GM18499 (cell line): Measurements from ENCODE around the gene SETD7.

ENCODE experiments used
- ATAC-seq: cut with Tn5 transposase; IDR thresholded peaks from one replicate; pipeline ENCODE4 v1.9.1; 2021; ENCODE audit warnings: moderate number of reproducible peaks; ENCODE audit not compliant: insufficient read depth, unreplicated experiment

Gene SETD7

DNA sequence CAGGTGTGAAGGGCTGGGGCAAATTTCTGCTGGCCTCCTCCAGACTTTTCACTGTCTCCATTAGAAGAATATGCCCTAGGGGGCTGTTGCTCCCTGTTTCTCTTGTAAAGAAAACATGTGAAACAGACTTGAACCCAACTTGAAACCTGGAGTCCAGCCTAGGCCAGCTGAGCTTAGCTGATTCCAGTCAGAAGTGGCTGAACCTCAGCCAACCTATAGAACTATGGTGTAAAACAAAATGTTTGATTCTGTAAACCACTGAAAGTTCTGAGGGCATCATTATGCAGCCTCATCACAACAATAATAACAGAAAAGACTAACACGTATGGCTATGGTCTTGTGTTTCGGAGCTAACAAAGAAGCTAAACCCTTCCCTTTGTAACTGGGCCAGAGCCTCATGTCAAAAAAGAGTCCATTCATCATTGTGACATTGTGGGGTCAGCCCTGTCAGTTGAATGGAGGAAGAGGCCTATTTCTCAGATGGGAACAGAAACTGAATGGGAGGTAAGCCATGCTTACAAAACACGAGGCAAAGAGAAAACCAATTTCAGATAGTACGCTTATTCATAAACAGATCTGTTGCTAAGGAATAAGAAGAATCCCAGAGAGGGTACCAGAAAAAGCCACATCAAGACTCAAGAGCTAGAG, 34.1 kb downstream of the SETD7 start:
- no peak for ATAC-seq

DNA sequence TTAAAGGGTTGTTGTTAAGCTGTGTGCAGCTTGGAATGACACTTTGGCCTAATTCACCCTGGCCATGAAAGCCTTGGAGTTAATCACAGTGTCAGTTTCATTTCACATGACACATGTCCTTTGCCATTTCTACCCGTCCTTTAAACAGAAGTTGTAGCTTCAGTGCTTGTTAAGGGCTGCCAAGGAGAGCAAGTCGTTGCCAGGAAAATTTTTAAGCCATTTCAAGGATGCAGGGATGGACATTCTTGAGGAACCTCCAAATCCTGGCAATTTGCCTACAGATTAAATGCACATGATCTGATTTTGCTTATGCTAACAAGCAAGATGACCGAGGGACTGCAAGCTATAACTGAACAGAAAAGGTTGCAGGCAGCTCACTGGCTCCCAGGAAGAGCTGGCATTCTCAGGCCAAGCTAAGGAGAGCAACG, 40.5 kb downstream of the SETD7 start:
- ATAC-seq, result no peak

DNA sequence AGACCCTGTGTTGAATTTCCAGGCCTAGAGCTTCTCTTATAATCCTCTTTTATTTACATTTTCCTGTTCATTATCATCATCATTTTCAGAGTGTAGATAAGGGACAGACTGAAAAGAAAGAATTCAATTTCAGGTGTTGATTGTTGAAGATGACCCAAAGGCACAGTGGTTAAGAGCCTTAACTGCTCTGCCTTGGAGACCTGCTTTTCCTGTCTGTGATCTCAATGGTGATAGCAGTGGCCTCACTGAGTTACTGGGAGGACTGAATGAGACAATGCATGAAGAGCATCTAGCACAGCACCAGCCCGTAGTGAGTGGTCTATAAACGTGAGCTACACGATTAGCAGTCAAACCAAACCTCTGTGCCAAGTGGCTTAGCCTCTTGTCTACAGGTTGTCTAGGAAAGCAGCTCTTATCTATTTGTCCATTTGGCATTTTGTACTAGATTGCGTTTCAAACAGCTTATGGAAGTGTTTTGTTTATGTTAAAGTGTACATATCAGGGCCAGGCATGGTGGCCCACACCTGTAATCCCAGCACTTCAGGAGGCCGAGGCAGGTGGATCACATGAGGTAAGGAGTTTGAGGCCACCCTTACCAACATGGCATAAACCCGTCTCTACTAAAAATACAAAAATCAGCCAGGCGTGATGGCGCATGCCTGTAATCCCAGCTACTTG, 41.5 kb downstream of the SETD7 start:
- no peak for ATAC-seq

DNA sequence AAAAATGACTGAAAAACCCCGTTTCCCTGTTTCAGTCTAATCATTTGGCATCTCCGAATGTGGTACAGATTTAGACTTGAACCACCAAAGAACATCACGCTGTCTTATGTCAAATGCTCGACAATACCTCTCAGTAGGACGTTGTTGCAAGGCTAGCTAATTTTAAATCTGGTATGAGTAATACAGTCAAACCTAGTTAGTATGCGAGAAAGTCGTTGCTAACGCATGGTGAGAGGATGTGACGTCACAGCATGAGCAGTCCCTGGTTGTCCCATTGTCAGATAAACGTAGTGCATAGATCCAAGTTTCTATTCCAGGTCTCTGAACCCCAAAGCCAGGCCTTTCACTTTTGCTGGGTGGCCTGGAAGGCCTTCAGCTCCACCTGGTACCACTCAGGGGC, 44.7 kb downstream of the SETD7 start:
- ATAC-seq, result no peak

DNA sequence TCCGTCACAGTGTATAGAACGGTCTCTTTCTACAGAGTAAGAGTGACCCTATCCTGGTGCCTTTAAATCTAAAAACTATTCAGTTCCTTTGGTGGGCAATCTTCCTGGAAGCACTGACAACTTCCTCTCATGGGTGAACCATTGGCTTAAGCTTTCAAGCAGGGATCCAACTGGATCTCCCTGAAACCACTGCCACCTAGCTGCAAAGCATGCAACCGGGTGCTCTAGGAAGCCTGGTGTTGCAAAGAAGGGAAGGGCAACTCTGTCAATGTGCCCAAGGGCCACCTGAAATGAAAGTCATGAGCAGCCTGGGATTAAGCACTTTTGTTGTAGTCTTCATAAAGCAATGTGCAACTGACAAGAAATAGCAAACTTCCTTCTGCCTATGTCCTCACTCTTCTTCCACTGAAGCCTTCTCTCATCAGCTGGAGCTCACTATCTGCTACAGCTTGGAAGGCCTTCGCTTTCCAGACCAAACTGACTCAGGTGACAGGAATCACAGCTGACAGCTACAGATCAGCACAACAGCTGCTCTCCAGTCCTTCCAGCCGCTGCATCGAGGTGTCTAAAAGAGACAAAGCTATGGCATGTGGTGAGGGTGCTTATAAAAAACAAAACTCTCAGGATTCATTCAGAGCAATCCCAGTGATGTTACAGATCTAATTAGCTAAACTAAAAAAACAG, 46.1 kb downstream of the SETD7 start:
- no peak for ATAC-seq

DNA sequence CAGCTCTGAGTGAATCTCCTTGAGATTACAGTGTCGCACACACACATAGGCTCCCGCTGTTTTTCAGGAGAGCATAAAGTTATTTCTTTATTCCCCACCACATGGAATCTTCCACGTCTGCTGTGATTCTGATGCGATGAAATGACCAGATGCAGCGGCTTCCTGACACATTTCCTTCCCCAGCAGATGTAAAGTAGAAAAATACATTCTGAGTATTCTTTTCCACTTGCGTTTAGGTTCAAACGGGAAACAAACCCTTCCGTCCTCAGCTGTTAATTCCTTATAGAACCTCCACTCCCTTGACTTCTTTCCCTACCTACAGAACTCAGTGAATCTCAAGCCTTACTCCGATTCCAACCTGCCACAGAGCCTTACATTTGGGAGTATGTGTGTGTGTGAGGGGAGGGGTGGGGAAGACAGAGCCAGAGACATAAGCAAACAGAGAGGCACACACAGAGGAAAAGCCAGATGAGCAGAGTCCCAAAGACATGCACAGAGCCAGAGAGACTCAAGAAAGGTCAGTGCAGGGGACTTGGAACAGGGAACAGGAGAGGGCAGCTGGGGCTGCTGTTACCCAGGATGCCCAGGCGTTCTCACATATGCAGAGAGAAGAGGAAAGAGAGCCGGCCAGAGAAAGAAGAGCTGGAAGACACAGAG, 47.3 kb downstream of the SETD7 start:
- no peak for ATAC-seq

DNA sequence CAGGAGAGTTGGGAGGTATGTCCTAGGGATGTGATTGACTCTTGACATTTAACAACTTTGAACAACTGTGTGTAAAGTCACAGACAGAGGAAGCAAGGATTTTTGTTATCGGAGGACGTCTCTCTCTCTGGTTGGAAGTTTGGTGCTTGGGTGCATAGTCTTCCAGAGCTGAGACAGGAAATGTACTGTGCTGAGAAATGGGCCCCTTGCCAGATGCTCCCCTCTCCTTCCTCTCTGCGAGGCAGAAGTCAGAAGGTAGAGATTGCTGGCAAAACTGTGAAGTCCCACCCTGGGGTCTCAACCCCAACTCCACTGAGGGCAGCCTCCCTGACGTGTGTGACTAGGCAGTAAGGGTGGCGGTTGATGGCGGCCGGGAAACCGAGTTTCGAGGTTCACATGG, 49.2 kb downstream of the SETD7 start:
- no peak for ATAC-seq

DNA sequence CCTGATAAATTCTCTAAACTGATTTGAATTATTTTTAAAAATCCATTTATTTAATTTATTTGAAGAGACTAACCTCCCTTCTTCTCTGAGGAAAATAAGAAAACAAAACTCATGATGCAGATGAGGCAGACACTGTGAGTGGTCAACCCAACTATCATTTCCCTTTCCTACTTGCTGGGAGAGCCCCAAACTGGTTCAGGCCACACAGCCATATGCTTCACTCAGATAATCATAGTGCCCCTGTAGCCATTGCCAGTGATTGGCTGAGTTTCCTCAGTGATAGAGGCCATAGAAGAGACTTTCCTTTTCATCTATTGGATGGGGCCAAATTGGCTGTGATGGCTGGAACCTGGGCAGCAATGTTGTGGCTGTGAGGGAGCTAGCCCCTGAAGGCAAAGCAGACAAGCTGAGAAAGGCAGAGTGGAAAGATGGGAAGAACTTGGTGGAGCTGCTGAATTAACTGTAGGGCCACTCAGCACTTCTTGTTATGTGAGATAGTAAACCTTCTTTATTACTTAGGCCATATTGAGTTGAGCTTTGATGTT, 52.3 kb downstream of the SETD7 start:
- ATAC-seq, result no peak

DNA sequence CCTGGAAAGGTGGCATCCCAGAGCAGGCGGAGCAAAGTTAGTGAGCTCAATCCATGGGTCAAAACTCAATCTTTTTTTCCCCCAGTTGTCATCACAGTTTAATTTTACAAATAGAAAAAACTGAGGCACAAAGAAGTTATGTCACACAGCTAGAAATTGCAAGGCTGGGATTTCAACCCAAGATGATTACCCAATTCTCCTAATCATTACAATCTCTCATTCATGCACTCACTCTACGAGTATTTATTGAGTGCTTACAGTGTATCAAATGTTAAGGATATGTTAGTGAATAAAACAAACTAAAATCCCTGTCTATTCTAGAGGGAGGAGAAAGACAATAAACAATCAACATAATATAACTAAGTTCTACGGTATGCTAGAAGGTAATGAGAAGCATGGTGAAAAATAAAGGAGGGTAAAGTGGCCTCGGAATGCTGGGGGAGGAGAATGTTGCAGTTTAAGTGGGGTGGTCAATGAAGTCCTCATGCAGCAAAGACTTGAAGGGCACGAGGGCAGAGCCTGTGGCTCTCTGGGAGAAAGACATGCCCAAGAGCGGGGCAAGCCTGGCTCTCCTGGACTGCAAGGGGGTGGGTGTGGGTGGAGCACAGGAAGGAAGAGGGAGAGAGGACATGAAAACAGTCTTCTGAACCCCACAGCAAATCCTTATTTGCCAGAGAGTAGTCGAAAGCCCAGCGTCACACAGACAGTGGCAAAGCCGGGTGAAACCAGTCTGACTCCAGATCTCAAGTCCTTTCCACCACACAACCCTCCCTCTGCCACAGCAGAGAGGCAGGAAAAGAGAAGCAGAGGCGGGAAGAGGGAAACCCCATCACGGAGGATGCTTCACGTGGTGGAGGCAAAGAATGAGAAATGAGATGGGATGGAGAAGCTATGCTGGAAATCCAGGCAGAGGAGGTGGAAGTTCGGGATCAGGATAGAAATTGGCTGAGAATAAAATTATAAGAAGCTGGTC, 53.8 kb downstream of the SETD7 start:
- no peak for ATAC-seq

DNA sequence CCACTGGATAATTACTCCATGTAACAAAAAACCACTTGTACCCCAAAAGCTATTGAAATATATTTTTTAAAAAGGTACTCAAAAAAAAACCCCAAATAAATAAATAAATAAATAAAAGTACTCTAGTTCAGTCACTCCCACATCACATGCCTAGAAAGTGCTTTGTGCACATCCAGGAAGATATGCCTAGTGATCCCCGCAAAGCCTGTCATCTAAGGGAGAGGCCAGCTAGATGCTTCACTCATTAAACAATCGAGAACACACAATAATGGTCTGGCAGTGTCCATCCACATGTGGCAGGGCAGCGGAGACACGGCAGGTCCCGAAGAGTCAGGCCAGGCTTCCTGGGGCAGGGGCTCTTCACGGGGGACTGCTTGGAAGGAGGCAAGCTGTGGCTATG, 54.5 kb downstream of the SETD7 start:
- no peak for ATAC-seq

DNA sequence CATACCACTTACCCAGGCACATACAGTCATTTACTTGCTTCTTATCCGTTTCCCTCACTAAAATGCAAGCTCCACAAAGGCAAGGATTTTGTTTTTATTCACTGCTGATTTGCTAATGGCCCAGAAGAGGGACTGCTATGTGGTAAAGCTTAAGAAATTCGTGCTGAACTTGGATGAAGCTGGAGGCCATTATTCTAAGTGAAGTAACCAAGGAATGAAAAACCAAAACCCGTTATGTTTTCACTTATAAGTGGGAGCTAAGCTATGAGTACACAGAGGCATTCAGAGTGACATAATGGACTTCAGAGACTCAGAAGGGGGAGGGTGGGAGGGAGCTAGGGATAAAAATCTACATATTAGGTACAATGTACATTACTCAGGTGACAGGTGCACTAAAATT, 54.9 kb downstream of the SETD7 start:
- no peak for ATAC-seq

DNA sequence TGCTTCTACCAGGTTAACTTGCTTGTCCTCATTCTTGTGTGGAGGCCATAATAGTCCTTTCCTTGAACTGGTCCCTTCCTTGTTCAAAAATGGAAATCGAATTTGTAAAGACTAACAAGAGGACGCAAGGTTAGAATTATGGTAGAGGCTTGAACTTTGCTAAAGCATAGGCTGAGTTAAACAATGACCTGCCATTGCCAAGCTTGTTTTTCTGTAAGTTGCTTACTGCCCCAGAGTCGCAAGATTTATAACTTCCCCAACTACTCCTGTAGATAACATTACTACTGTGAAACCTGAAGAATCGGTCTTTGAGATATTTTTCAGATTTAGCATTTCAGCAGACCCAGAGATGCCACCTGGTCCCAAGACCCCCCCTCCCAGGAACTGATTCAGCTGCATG, 56.8 kb downstream of the SETD7 start:
- no peak for ATAC-seq

DNA sequence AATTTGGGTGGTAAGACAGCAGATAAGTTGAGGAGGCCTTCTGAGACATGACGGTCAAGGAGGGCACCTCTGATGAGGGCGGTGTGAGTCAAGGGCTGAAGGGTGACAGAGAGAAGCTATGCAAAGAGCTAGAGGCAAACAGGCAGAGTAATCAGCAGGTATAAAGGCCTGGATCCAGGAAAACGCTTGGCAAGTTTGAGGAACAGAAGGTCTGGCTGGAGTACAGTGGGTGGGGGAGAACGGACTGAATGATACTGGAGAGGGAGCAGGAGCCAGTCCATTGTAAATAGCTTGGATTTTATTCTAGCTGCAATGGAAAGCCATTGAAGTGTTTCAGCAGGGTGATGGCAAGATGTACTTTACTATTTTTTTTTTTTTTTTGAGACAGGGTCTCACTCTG, 62.8 kb downstream of the SETD7 start:
- ATAC-seq, result no peak

DNA sequence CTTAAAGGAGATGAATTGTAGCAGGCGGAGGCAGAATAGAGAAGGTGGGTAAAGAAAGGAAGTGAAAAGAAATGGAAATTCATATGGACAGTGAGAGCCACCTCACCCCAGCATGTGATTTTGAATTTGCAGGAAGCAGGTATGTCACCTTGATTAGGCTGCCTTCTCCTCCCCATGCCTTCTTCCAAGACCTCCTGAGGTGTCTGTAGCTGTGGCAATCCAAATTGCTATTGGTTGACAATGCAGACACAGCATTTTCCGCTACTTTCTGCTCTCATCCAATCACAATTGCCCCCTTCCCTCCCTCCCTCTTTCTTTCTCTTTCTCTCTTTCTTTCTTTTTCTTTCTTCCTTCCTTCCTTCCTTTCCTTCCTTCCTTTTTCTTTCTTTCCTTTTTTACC, 63.6 kb downstream of the SETD7 start:
- no peak for ATAC-seq

DNA sequence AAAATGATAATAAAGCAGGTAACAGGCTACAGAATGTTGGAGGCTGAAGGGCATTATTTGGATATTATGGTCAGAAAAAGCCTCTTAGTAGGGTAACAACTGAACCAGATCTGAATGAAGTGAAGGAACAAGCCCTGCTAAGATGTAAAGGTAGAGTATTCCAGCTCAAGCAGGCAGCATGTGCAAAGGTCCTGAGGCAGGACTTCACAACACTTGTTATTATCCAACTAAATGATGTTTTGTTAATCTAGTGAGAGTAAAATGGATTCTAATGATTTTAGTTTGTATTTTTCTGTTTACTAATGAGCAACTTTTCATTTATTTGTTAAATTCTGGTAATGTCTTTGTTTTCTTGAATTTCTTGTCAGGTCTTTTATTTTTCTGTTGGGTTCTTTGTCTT, 66.4 kb downstream of the SETD7 start:
- ATAC-seq, result no peak

DNA sequence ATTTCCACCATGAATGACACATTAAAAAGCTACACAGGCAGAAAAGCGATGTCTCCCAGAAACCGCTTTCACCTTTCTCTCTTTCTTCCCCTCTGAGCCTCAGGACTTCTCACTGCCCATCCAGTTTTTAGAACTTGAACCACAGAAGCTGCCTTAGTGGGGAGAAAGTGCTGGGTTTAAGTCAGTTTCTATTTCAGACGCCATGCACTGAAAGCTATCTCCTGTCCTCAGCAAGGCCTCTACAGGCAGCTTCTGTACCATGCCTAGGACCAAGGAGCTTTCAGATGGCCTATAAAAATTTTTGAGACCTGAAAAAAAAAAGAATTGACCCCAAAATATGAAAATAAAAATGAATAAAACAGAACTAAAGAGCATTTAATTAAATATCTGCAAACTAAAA, 67.6 kb downstream of the SETD7 start:
- no peak for ATAC-seq

DNA sequence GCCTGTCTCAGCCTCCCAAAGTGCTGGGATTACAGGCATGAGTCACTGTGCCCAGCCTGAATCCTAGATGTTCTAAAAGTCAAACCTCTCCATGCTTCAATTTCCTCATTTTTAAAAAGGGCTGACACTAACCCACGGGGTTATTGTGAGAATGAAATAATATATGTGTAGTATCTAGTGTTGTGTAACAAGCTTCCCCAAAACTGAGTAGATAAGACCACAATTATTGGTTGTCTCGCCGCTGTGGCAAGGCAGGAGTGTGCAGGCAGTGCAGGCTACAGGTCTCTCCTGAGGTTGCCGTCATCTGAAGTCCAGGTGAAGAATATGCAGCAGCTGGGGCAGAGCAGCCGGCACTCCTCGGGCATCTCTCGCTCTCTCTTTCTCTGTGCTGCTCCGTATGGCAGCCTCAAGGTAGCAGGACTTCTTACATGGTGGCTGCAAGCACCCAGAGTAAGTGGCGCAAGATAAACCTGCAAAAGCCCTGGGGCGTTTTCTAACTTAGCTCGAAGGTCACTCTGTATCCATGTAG, 71.2 kb downstream of the SETD7 start:
- ATAC-seq, result no peak

DNA sequence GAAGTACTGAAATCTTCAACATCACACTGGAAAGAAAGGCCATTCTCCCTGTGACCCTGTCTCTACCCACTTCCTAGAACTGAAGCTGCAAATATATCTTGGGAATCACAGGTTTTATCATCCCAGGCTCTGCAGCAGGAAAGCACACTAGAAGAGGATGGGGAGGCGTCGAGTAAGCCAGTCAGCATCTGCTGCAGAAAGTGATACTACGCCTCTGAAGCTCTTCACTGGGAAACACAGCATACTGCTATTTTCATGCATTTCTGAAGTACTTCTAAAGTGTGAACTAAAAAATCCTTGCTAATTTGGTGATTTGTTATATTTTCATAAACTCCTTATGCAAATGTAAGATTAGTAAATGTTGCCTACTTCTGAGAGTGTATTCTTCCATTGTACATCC, 73.0 kb downstream of the SETD7 start:
- ATAC-seq, result no peak

DNA sequence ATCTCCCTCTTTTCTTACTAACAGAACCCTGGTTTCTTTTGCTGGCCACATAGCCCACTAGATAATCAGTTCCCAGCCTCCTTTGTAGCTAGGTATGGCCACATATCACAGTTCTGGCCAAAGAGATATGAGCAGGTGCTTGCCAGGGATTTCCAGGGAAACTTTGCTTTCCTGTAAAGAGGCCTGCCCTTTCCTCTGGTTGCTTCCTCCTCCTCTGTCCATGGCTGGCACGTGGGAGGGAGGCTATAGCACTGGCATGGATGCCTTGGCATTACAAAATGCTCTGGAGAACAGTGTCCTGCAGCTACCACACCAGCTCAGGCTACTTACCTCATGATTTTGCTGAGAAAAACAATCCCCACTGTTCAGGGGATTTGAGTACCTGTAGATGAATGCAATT, 74.6 kb downstream of the SETD7 start:
- ATAC-seq, result no peak

DNA sequence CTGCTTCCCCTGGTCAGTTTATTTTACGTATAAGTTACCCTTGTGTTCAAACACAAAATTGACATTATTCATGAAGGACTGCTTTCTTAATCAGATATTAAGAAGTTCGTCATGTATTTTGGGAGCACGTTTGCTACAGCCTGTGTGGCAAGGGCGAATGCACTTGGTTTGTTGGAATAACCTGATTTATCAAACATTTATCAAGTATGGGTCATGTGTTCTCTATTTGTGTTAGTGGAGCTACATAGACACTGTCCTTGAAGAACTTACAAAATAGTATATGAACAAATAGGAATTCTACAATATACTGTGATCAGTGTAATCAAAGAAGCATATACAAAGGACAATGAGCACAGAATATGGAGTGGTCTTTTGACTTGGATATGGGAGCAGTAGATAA, 79.7 kb downstream of the SETD7 start:
- ATAC-seq, result no peak
